HepG2 (cell line): Measurements from ENCODE around the gene POLR2B. TPM values are rescaled to one million over a fixed set of nuclear protein-coding genes. Genes with fewer than 3 reads are reported as not detected.

Experiments
- CBX5 ChIP-seq: sonication (generic); formaldehyde crosslinking; IDR thresholded peaks from 2 replicates; pipeline ENCODE4 v1.4.0; 2020; ENCODE audit warnings: missing genetic modification reagents, borderline replicate concordance
- CREM ChIP-seq, 2 experiments: sonication (generic) in 1 of 2; formaldehyde crosslinking in 1 of 2; IDR thresholded peaks; 2 replicates each; pipeline versions ENCODE4 v1.4.0 to v1.6.1; 2016 to 2020; ENCODE audit warnings: antibody characterized with exemption in 1 of 2, mild to moderate bottlenecking in 1 of 2, missing genetic modification reagents in 1 of 2
- DPF2 ChIP-seq: sonication (generic); formaldehyde crosslinking; IDR thresholded peaks from 2 replicates; pipeline ENCODE4 v1.4.0; 2020; ENCODE audit warnings: mild to moderate bottlenecking, low read depth, missing genetic modification reagents, borderline replicate concordance
- FOXA1 ChIP-seq, 2 experiments: fragments of 450-650 bp in 1 of 2; sonication (generic) in 1 of 2; formaldehyde crosslinking in 1 of 2; IDR thresholded peaks; 2 replicates each; pipeline versions ENCODE4 v1.4.0 to v1.6.1; 2016 to 2020; ENCODE audit warnings: missing genetic modification reagents in 1 of 2
- GABPB1 ChIP-seq: IDR thresholded peaks from 2 replicates; pipeline ENCODE4 v1.6.1; 2016; ENCODE audit warnings: mild to moderate bottlenecking, missing genetic modification reagents, moderate library complexity, missing compliant biosample characterization
- GATAD1 ChIP-seq: IDR thresholded peaks from 2 replicates; pipeline ENCODE4 v1.6.1; 2016; ENCODE audit warnings: missing genetic modification reagents, missing compliant biosample characterization
- GZF1 ChIP-seq: sonication (generic); formaldehyde crosslinking; IDR thresholded peaks from 2 replicates; pipeline ENCODE4 v1.5.1; 2020; ENCODE audit warnings: mild to moderate bottlenecking, missing genetic modification reagents
- IKZF4 ChIP-seq: sonication (generic); formaldehyde crosslinking; IDR thresholded peaks from 2 replicates; pipeline ENCODE4 v1.5.1; 2020; ENCODE audit warnings: borderline replicate concordance, mild to moderate bottlenecking, low read depth, missing genetic modification reagents; ENCODE audit errors: not compliant biosample characterization
- MYC ChIP-seq: sonication (generic); formaldehyde crosslinking; IDR thresholded peaks from 2 replicates; pipeline ENCODE4 v1.9.0; 2021; ENCODE audit warnings: missing genetic modification reagents, borderline replicate concordance
- NFATC3 ChIP-seq: sonication (generic); formaldehyde crosslinking; IDR thresholded peaks from 2 replicates; pipeline ENCODE4 v1.5.1; 2020; ENCODE audit warnings: mild to moderate bottlenecking, missing genetic modification reagents
- ONECUT2 ChIP-seq: sonication (generic); formaldehyde crosslinking; IDR thresholded peaks from 2 replicates; pipeline ENCODE4 v1.4.0; 2020; ENCODE audit warnings: missing genetic modification reagents
- PAX8 ChIP-seq: sonication (generic); formaldehyde crosslinking; IDR thresholded peaks from 2 replicates; pipeline ENCODE4 v1.8.0; 2022; ENCODE audit warnings: mild to moderate bottlenecking, missing genetic modification reagents, borderline replicate concordance
- POGZ ChIP-seq: sonication (generic); formaldehyde crosslinking; IDR thresholded peaks from 2 replicates; pipeline ENCODE4 v1.4.0; 2020; ENCODE audit warnings: mild to moderate bottlenecking, missing genetic modification reagents
- YEATS2 ChIP-seq: sonication (generic); formaldehyde crosslinking; IDR thresholded peaks from 2 replicates; pipeline ENCODE4 v1.4.0; 2020; ENCODE audit warnings: missing genetic modification reagents, borderline replicate concordance
- YY1 ChIP-seq: IDR thresholded peaks from 2 replicates; pipeline ENCODE4 v1.6.1; 2011; ENCODE audit warnings: low read length, low read depth, moderate library complexity, mild to moderate bottlenecking; ENCODE audit not compliant: insufficient read depth, insufficient replicate concordance
- ZFP37 ChIP-seq: sonication (generic); formaldehyde crosslinking; IDR thresholded peaks from 2 replicates; pipeline ENCODE4 v1.4.0; 2020; ENCODE audit warnings: missing genetic modification reagents, borderline replicate concordance
- ZMYM4 ChIP-seq: sonication (generic); formaldehyde crosslinking; IDR thresholded peaks from 2 replicates; pipeline ENCODE4 v1.8.1; 2023; ENCODE audit warnings: mild to moderate bottlenecking, missing genetic modification reagents
- ZNF333 ChIP-seq: sonication (generic); formaldehyde crosslinking; IDR thresholded peaks from 2 replicates; pipeline ENCODE4 v1.4.0; 2020; ENCODE audit warnings: mild to moderate bottlenecking, missing genetic modification reagents, borderline replicate concordance
- ZNF607 ChIP-seq: sonication (generic); formaldehyde crosslinking; IDR thresholded peaks from 2 replicates; pipeline ENCODE4 v1.5.1; 2020; ENCODE audit warnings: missing genetic modification reagents, mild to moderate bottlenecking, borderline replicate concordance
- ZNF616 ChIP-seq: sonication (generic); formaldehyde crosslinking; IDR thresholded peaks from 2 replicates; pipeline ENCODE4 v1.5.0; 2020; ENCODE audit warnings: low read depth, mild to moderate bottlenecking, missing genetic modification reagents
- ZNF746 ChIP-seq: sonication (generic); formaldehyde crosslinking; IDR thresholded peaks from 2 replicates; pipeline ENCODE4 v1.8.0; 2022; ENCODE audit warnings: mild to moderate bottlenecking, missing genetic modification reagents
- ZNF768 ChIP-seq: sonication (generic); formaldehyde crosslinking; IDR thresholded peaks from 2 replicates; pipeline ENCODE4 v1.4.0; 2020; ENCODE audit warnings: missing genetic modification reagents
- polyA plus RNA-seq, 8 experiments: library from polyadenylated mRNA; depleted of rRNA in 3 of 8; stranded (reverse) in 7 of 8; unstranded in 1 of 8; fragments of >200 nt; fragmentation: Illumina TruSeq in 4 of 8; extraction: Trizol in 4 of 8; gene quantifications; 2 replicates each; pipeline versions ENCODE4 v1.2.1 to v1.2.3, GENCODE V29; 2011 to 2016; ENCODE audit warnings: low read depth in 4 of 8, missing spikeins in 1 of 8, mixed read lengths in 1 of 8; ENCODE audit not compliant: insufficient read depth in 1 of 8
- total RNA-seq, 5 experiments: library from RNA; depleted of rRNA; stranded (reverse); fragments of >200 nt; fragmentation: Illumina TruSeq; extraction: Trizol; gene quantifications; 2 replicates each; pipeline ENCODE4 v1.2.3, GENCODE V29; 2016; ENCODE audit warnings: low read depth in 1 of 5
- TF ChIP-seq, protein P1 (sequence below): sonication (generic); formaldehyde crosslinking; IDR thresholded peaks from 2 replicates; pipeline ENCODE4 v1.4.0; 2020; ENCODE audit warnings: missing genetic modification reagents, borderline replicate concordance
- TF ChIP-seq, protein P2 (sequence below): sonication (generic); formaldehyde crosslinking; IDR thresholded peaks from 2 replicates; pipeline ENCODE4 v1.4.0; 2020; ENCODE audit warnings: missing genetic modification reagents, borderline replicate concordance

Gene POLR2B
- total and polyA plus RNA-seq, 2 of the 13 experiments (the other 11 are each of a cell fraction or from before 2014, with no cell fraction given), result 70.6 to 116 TPM

DNA sequence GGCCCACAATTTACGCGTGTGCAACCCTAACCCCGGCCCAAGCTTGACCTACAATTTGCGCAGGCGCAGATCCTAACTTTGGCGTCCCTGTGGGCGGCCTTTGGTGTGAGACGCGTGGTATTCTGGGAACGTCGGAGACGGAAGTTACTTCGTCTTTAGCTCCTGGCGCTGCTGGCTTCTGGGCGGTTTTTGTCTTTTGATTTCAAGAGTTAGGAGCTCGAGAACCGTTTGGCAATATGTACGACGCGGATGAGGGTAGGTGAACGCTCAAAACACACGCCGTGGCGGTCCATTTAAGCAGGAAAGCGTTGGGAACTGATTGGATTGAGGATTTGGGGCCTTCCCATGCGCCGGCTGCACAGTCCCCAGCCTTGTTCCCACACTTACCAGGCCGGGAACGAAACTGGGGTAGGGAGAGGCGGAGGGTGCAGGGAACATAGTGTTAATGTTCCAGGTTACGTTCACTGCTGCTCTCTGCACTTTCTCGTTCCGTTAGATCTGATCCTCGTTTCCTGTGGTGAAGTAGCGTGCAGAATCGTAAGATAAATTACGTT, at the start of gene POLR2B (continued):
- TF ChIP-seq GABPB1 (CRISPR knock-in tag), result peak; percentile 78
- no peak for TF ChIP-seq DPF2 (CRISPR knock-in tag)
- no peak for TF ChIP-seq PAX8 (CRISPR knock-in tag)
- TF ChIP-seq FOXA1 (IDR thresholded peaks at IDR 0.05), result no peak
- TF ChIP-seq FOXA1 (CRISPR knock-in tag; IDR thresholded peaks at IDR 0.05), result no peak
- peak; percentile 93 for TF ChIP-seq GATAD1 (CRISPR knock-in tag)
- TF ChIP-seq ONECUT2 (CRISPR knock-in tag), result no peak
- peak; percentile 68 for TF ChIP-seq MYC
- TF ChIP-seq ZMYM4 (CRISPR knock-in tag), result peak; percentile 50; the same call in 1 of the 2 replicates
- 0 out of 2 replicates have a peak, but pooled peaks have one; percentile 48 for TF ChIP-seq NFATC3 (CRISPR knock-in tag)
- TF ChIP-seq IKZF4 (CRISPR knock-in tag), result peak; percentile 73
- peak; percentile 72; the same call in 1 of the 2 replicates for TF ChIP-seq ZNF616
- no peak for TF ChIP-seq CBX5
- TF ChIP-seq GZF1 (CRISPR knock-in tag), result no peak
- TF ChIP-seq, protein P1, sequence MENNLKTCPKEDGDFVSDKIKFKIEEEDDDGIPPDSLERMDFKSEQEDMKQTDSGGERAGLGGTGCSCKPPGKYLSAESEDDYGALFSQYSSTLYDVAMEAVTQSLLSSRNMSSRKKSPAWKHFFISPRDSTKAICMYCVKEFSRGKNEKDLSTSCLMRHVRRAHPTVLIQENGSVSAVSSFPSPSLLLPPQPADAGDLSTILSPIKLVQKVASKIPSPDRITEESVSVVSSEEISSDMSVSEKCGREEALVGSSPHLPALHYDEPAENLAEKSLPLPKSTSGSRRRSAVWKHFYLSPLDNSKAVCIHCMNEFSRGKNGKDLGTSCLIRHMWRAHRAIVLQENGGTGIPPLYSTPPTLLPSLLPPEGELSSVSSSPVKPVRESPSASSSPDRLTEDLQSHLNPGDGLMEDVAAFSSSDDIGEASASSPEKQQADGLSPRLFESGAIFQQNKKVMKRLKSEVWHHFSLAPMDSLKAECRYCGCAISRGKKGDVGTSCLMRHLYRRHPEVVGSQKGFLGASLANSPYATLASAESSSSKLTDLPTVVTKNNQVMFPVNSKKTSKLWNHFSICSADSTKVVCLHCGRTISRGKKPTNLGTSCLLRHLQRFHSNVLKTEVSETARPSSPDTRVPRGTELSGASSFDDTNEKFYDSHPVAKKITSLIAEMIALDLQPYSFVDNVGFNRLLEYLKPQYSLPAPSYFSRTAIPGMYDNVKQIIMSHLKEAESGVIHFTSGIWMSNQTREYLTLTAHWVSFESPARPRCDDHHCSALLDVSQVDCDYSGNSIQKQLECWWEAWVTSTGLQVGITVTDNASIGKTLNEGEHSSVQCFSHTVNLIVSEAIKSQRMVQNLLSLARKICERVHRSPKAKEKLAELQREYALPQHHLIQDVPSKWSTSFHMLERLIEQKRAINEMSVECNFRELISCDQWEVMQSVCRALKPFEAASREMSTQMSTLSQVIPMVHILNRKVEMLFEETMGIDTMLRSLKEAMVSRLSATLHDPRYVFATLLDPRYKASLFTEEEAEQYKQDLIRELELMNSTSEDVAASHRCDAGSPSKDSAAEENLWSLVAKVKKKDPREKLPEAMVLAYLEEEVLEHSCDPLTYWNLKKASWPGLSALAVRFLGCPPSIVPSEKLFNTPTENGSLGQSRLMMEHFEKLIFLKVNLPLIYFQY (CRISPR knock-in tag), result 0 out of 2 replicates have a peak, but pooled peaks have one; percentile 46
- peak; percentile 73 for TF ChIP-seq YEATS2
- TF ChIP-seq, protein P2, sequence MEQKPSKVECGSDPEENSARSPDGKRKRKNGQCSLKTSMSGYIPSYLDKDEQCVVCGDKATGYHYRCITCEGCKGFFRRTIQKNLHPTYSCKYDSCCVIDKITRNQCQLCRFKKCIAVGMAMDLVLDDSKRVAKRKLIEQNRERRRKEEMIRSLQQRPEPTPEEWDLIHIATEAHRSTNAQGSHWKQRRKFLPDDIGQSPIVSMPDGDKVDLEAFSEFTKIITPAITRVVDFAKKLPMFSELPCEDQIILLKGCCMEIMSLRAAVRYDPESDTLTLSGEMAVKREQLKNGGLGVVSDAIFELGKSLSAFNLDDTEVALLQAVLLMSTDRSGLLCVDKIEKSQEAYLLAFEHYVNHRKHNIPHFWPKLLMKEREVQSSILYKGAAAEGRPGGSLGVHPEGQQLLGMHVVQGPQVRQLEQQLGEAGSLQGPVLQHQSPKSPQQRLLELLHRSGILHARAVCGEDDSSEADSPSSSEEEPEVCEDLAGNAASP (CRISPR knock-in tag), result 0 out of 2 replicates have a peak, but pooled peaks have one; percentile 41
- TF ChIP-seq CREM (IDR thresholded peaks at IDR 0.05), result peak; percentile 83
- TF ChIP-seq CREM (CRISPR knock-in tag; IDR thresholded peaks at IDR 0.05), result no peak
- peak; percentile 21; the same call in 1 of the 2 replicates for TF ChIP-seq ZNF607 (CRISPR knock-in tag)
- TF ChIP-seq YY1, result peak; percentile 48
- no peak for TF ChIP-seq ZNF333 (CRISPR knock-in tag)
- no peak for TF ChIP-seq ZNF768 (CRISPR knock-in tag)
- no peak for TF ChIP-seq ZNF746 (CRISPR knock-in tag)
- TF ChIP-seq ZFP37 (CRISPR knock-in tag), result no peak
- 0 out of 2 replicates have a peak, but pooled peaks have one; percentile 26 for TF ChIP-seq POGZ (CRISPR knock-in tag)
